Mesothelial cell of epicardium (in vitro differentiated cells): Measurements from ENCODE around the gene LHFPL3. TPM values are rescaled to one million over a fixed set of nuclear protein-coding genes. Genes with fewer than 3 reads are reported as not detected.

Experiments
- DNase-seq, 2 experiments: peaks; one replicate each; pipeline ENCODE4 v3.0.0; 2021; ENCODE audit warnings: low spot score in 2 of 2; ENCODE audit not compliant: unreplicated experiment in 2 of 2
- H3K27ac Mint-ChIP-seq: 2 replicates; pipeline ENCODE4 v1.8.0; 2021; ENCODE audit warnings: mixed read lengths
- H3K27me3 Mint-ChIP-seq: 2 replicates; pipeline ENCODE4 v1.8.0; 2021; ENCODE audit warnings: low read depth, mixed read lengths
- H3K36me3 Mint-ChIP-seq: 2 replicates; pipeline ENCODE4 v1.8.0; 2021; ENCODE audit warnings: mixed read lengths
- H3K4me1 Mint-ChIP-seq: 2 replicates; pipeline ENCODE4 v1.8.0; 2021; ENCODE audit warnings: mixed read lengths
- H3K4me3 Mint-ChIP-seq: 2 replicates; pipeline ENCODE4 v1.8.0; 2021; ENCODE audit warnings: mild to moderate bottlenecking, moderate library complexity, mixed read lengths
- H3K9me3 Mint-ChIP-seq: 2 replicates; pipeline ENCODE4 v1.8.0; 2021; ENCODE audit warnings: mixed read lengths
- total RNA-seq: library from RNA; stranded (reverse); gene quantifications from 3 replicates; pipeline ENCODE4 v1.2.1, GENCODE V29; 2021
- TF ChIP-seq, protein P1 (sequence below): fragments of 200-600 bp; sonication (generic); IDR thresholded peaks from one replicate; pipeline ENCODE4 v1.5.0; 2021; ENCODE audit warnings: antibody characterized with exemption; ENCODE audit not compliant: unreplicated experiment

The LHFPL3 gene
- total RNA-seq, 1 donor from 2014 or later = not detected

DNA sequence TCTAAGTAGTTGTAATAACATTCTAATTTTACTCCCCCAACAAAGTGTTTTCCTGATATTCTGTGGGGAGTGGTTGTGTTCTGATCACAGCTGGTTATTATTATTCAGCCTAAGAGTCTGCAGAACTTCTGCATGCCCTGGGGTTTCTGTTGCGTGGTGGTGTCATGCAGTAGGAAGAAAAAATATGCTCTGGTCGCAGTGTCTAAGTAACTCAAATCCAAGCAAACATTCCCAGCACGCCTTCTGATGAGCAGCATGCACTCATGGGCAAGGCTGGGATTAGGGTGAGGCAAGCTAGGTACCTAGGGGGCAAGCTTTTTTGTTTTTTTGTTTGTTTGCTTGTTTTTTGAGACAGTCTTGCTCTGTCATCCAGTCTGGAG, 572.8 kb downstream of the LHFPL3 start:
- H3K4me3 Mint-ChIP-seq = no peak overlapping the region
- H3K36me3 Mint-ChIP-seq = no peaks in the 10 kb centered on the region
- H3K9me3 Mint-ChIP-seq = no peaks in the 10 kb centered on the region
- no peak overlapping the region for H3K27ac Mint-ChIP-seq
- peaks cover 4% of the 10 kb centered on the region for H3K4me1 Mint-ChIP-seq
- H3K27me3 Mint-ChIP-seq = peaks cover 4% of the 10 kb centered on the region
- TF ChIP-seq, protein P1, sequence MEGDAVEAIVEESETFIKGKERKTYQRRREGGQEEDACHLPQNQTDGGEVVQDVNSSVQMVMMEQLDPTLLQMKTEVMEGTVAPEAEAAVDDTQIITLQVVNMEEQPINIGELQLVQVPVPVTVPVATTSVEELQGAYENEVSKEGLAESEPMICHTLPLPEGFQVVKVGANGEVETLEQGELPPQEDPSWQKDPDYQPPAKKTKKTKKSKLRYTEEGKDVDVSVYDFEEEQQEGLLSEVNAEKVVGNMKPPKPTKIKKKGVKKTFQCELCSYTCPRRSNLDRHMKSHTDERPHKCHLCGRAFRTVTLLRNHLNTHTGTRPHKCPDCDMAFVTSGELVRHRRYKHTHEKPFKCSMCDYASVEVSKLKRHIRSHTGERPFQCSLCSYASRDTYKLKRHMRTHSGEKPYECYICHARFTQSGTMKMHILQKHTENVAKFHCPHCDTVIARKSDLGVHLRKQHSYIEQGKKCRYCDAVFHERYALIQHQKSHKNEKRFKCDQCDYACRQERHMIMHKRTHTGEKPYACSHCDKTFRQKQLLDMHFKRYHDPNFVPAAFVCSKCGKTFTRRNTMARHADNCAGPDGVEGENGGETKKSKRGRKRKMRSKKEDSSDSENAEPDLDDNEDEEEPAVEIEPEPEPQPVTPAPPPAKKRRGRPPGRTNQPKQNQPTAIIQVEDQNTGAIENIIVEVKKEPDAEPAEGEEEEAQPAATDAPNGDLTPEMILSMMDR = no peak
- no peak for DNase-seq

DNA sequence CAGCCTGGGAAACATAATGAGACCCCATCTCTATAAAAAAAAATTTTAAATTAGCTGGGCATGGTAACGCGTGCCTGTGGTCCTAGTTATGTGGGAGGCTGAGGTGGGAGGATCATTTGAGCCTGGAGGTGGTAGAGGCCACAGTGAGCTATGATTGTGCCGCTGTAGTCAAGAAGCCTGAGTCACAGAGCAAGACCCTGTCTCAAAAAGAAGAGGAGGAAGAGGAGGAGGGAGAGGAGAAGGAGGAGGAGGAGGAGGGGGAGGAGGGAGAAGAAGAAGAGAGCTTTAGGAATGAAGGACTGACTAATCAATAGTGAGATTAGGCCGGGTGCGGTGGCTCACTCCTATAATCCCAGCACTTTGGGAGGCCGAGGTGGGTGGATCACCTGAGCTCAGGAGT, 573.8 kb downstream of the LHFPL3 start:
- Mint-ChIP-seq H3K27ac (no peak overlapping the region), H3K27me3 (peaks cover 9% of the 10 kb centered on the region), H3K9me3 (no peaks in the 10 kb centered on the region), H3K4me3 (no peak overlapping the region), H3K36me3 (no peaks in the 10 kb centered on the region), H3K4me1 (peaks cover 3% of the 10 kb centered on the region)
- TF ChIP-seq, protein P1 = no peak
- no peak for DNase-seq

DNA sequence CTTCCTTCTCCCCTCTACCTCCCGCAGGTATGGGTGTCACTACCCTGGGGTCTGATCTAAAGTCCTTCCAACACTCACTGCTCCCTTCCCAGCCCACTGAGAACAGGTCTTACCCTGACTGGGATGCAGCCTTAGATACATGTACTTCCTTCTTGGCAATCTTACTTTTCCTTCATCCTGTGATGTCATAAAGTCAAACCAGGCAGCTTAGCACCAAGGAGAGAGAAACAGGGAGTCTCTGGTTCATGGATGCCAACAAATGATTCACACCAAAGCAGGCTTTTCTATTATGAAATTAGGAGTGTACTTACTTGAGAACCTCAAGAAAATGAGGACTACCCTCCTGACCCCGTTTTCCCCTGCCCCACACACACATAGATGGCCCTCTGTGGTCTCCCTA, 574.6 kb downstream of the LHFPL3 start:
- TF ChIP-seq, protein P1 = no peak
- no peak for DNase-seq
- Mint-ChIP-seq H3K27ac (no peak overlapping the region), H3K27me3 (peaks cover 15% of the 10 kb centered on the region), H3K36me3 (no peaks in the 10 kb centered on the region), H3K4me1 (no peaks in the 10 kb centered on the region), H3K9me3 (no peaks in the 10 kb centered on the region), H3K4me3 (no peak overlapping the region)

DNA sequence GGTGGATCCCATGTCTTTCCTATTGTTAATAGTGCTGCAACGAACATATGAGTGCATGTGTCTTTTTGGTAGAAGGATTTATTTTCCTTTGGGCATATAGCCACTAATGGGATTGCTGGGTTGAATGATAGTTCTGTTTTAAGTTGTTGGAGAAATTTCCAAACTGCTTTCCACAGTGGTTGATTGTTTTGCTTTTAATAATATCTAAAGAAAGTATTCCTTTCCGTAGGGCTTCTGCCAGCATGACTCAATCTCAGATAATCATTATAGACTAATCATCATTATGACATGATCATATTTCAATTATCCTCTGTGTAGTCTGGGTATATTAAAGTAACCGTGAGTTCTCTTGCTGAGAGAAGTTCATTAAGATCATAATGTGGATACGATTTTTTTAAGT, 575.4 kb downstream of the LHFPL3 start:
- Mint-ChIP-seq H3K36me3 (no peaks in the 10 kb centered on the region), H3K4me3 (no peak overlapping the region), H3K27me3 (peaks cover 17% of the 10 kb centered on the region), H3K4me1 (no peaks in the 10 kb centered on the region), H3K27ac (no peak overlapping the region), H3K9me3 (no peaks in the 10 kb centered on the region)
- TF ChIP-seq, protein P1 = no peak
- DNase-seq = no peak

DNA sequence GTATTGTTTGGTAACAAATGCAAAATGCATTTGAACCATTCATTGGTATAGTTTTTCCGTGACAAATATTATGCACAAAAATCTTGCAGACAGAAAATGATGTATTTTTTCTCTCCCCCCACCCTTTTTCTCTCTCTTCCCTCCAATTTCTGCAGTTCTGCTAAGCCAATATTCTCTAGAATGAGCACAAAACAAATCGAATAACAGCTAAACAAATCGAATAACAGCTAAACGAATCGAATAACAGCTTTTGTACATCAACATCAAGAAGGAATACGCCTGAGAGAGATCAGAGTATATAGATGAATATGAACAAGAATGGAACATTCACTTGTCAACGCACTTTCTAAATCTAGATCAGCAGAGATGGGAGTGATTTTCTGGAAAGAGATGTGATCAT, 577.6 kb downstream of the LHFPL3 start:
- H3K4me1 Mint-ChIP-seq = no peaks in the 10 kb centered on the region
- H3K36me3 Mint-ChIP-seq = no peaks in the 10 kb centered on the region
- DNase-seq = no peak
- no peaks in the 10 kb centered on the region for H3K9me3 Mint-ChIP-seq
- TF ChIP-seq, protein P1 = no peak
- no peak overlapping the region for H3K4me3 Mint-ChIP-seq
- peaks cover 19% of the 10 kb centered on the region for H3K27me3 Mint-ChIP-seq
- H3K27ac Mint-ChIP-seq = no peak overlapping the region

DNA sequence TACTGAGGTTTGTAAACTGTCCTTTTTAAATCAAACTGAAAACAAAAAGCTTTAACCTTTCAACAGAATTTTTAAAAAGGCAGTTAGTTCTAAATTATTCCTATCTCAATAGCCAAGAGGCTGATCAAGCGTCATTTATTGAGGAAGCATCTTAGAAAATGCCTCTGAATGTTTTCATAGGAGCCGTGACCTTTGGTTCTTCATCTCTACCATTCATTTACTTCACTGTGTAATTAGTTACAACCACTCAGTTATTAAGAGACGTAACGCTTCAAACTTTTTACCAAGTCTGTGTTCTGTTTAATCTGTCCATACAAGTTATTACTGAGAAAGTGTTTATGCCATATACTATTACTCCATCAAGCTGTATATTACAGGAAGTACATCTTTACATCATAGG, 578.2 kb downstream of the LHFPL3 start:
- H3K9me3 Mint-ChIP-seq = no peaks in the 10 kb centered on the region
- DNase-seq = no peak
- H3K4me3 Mint-ChIP-seq = no peak overlapping the region
- TF ChIP-seq, protein P1 = no peak
- H3K36me3 Mint-ChIP-seq = no peaks in the 10 kb centered on the region
- no peaks in the 10 kb centered on the region for H3K4me1 Mint-ChIP-seq
- H3K27ac Mint-ChIP-seq = no peak overlapping the region
- H3K27me3 Mint-ChIP-seq = peaks cover 19% of the 10 kb centered on the region
